ENCODE data around the gene CLCN7.

CLCN7 gene

DNA sequence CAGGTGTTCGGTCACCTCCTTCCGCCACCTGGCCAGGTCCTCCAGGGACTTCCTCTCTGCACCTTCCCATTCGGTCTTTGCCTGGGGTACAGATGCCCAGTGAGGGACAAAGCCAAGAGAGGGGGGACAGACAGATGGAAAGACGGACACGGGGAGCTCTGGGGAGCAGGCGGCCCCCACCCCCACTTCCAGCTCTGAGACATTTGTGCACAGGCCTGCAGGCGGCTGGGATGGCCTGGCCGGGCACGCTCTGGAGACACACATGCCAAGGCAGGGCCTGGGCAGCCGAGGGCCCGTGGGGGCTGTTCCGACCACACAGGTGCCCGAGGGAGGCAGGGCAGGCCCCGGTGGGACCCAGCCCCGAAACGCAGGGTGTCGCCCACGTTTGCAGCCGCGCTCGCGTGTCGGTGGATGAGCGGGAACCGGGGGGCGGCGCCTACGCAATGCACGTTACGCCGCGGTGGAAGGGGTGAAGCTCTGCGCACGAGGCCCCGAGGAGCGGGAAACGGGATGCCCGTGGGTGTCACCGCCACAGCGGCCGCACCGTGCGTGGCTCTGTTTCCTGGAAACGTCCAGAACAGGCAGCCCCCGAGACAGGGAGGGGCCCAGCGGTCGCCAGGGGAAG is 38.0 kb downstream of the CLCN7 start:
- WGBS (ENCODE audit: insufficient coverage, insufficient read length) = no CpG with 5 or more reads among the region's 47 CpGs

DNA sequence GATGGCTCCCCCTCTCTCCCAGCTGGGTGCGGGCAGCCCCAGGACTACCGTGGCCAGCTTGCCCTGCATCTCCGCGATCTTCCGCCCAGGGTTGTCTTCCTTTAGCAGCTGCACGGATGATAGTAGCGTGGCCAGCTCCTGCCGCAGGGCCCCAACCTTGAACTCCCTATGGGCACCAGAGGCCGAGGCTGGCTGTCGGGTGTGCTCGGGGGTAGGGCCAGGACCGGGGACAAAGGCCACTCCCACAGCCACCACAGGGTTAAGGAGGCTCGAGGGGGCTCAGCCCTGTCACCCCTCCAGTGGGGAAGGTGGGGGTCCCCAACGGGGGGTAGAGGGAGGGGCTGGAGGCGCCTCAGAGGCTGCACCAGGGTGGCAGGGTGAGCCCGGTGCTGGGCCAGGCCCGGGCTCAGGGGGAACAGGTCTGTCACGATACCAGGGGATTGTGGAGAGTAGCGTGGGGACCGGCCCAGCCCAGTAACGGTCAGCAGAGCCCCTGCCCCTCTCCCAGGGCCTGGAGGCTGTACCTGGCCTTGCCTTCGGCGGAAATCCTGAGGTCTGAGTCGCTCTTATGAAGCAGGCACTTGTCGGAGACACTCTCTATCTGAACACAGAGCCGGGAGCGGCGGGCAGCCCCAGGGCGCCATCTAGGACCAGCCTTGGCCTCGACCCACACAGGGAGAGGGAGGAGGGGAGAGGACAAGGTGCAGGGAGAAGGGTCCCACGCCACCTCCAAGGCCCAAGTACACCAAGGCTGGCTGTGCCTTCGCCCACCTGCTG is 38.7 kb downstream of the CLCN7 start:
- DNase-seq (ENCODE audit: low read depth, low spot score) = no peak
- H3K9me3 ChIP-seq (ENCODE audit: control insufficient read depth, insufficient read depth, low read length) = no peaks in the 10 kb centered on the region
- H3K27ac ChIP-seq (ENCODE audit: low read length) = no peak overlapping the region
- no CpG with 5 or more reads among the region's 32 CpGs for WGBS (ENCODE audit: insufficient coverage, insufficient read length)
- no peaks in the 10 kb centered on the region; the same call in 1 of the 2 replicates for H3K36me3 ChIP-seq (ENCODE audit: control insufficient read depth, insufficient read depth, low read length)
- no peak overlapping the region for H3K4me3 ChIP-seq (ENCODE audit: low read length)
- H3K4me1 ChIP-seq (ENCODE audit: control insufficient read depth, insufficient read depth, low read length) = peaks cover 2% of the 10 kb centered on the region; the same call in 1 of the 2 replicates
- H3K27me3 ChIP-seq (ENCODE audit: control insufficient read depth, insufficient read depth, low read length) = no peaks in the 10 kb centered on the region

More for the DNA sequence above, 38.0 kb downstream of the CLCN7 start:
- Histone ChIP-seq H3K36me3 (ENCODE audit: control insufficient read depth, insufficient read depth, low read length) (no peaks in the 10 kb centered on the region; the same call in 1 of the 2 replicates), H3K4me3 (ENCODE audit: low read length) (no peak overlapping the region), H3K27me3 (ENCODE audit: control insufficient read depth, insufficient read depth, low read length) (no peaks in the 10 kb centered on the region), H3K27ac (ENCODE audit: low read length) (no peak overlapping the region), H3K9me3 (ENCODE audit: control insufficient read depth, insufficient read depth, low read length) (no peaks in the 10 kb centered on the region), H3K4me1 (ENCODE audit: control insufficient read depth, insufficient read depth, low read length) (peaks cover 2% of the 10 kb centered on the region; the same call in 1 of the 2 replicates)
- no peak for DNase-seq (ENCODE audit: low read depth, low spot score)

DNA sequence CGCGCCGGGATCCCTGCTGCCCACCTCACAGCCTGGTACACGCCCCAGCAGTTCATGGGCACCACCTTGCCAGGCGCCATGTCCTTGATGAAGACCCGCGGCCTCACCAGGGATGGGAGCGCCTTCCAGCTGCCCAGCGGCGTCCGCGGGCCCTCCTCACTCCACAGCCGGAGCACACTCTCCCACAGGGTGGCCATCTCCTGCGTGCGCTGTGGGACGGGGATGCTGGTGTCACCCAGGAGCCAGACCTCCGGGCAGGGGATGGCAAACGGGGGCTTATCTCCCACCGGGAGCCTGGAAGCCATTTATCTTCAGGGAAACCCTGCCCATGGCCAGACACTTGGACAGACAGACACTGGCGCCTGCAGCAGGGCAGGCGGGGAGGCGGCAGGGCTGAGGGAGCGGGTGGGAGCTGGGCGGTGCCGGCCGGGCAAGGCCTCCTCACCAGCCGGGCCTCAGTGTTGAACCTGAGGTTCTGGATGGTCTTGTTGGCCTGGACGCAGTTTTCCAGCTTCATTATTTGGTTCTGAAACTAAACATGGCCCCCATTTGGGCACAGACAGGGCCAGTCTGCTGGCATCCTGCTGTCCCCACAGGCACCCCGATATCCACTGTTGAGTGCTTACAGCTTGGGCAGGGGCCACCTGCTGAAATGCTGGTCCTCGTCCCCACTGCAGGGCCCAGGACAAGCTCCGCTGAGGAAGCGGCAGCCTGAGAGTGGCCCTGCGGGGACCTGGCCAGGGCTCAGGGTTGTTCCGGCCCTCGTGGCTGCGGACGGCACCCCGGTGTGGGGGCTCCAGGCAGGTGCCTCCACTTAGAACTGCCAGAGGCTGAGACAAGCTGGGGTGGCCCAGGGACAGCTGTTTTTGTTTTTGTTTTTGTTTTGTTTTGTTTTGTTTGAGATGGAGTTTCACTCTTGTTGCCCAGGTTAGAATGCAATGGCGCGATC is 39.9 kb downstream of the CLCN7 start:
- DNase-seq (ENCODE audit: low read depth, low spot score) = no peak
- H3K9me3 ChIP-seq (ENCODE audit: control insufficient read depth, insufficient read depth, low read length) = no peaks in the 10 kb centered on the region
- H3K27me3 ChIP-seq (ENCODE audit: control insufficient read depth, insufficient read depth, low read length) = no peaks in the 10 kb centered on the region
- peaks cover 2% of the 10 kb centered on the region; the same call in 1 of the 2 replicates for H3K4me1 ChIP-seq (ENCODE audit: control insufficient read depth, insufficient read depth, low read length)
- no peaks in the 10 kb centered on the region; the same call in 1 of the 2 replicates for H3K36me3 ChIP-seq (ENCODE audit: control insufficient read depth, insufficient read depth, low read length)
- H3K4me3 ChIP-seq (ENCODE audit: low read length) = no peak overlapping the region
- WGBS (ENCODE audit: insufficient coverage, insufficient read length) = no CpG with 5 or more reads among the region's 40 CpGs
- H3K27ac ChIP-seq (ENCODE audit: low read length) = no peak overlapping the region

DNA sequence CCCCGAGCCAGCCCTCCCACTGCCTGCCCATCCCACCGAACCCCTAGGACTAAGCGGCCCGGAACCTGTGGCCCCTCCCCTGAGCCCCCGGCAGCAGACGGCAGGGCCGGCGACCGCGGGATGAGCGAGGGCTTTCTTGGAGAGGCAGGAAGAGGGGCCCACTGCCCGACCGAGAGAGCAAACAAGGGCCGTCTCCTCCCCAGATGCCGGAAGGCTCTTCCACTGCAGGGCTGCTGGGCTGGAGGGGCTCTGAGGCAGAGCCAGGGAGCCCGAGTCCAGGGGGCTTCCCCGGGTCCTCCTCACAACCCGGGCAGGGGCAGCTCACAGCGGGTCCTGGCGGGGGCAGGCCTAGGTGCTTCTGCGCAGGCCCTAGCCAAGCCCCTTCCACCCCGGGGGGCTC is 41.1 kb downstream of the CLCN7 start:
- no CpG with 5 or more reads among the region's 22 CpGs for WGBS (ENCODE audit: insufficient coverage, insufficient read length)
- H3K36me3 ChIP-seq (ENCODE audit: control insufficient read depth, insufficient read depth, low read length) = no peaks in the 10 kb centered on the region; the same call in 1 of the 2 replicates
- H3K4me1 ChIP-seq (ENCODE audit: control insufficient read depth, insufficient read depth, low read length) = no peaks in the 10 kb centered on the region
- no peaks in the 10 kb centered on the region for H3K27me3 ChIP-seq (ENCODE audit: control insufficient read depth, insufficient read depth, low read length)
- DNase-seq (ENCODE audit: low read depth, low spot score) = no peak
- no peak overlapping the region for H3K4me3 ChIP-seq (ENCODE audit: low read length)
- H3K27ac ChIP-seq (ENCODE audit: low read length) = no peak overlapping the region
- H3K9me3 ChIP-seq (ENCODE audit: control insufficient read depth, insufficient read depth, low read length) = no peaks in the 10 kb centered on the region

DNA sequence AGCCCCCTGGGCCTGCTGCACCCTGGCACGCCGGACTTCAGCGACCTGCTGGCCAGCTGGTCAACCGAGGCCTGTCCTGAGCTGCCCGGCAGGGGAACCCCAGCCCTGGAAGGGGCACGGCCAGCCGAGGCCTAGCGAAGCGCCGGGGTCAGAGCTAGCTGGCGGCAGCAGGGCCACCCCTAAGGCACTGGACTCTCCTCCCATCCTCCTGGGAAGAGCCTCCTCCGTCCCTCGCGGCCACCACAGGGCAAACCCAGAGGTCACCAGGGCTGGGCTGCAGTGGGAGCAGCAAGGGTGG is 41.6 kb downstream of the CLCN7 start:
- WGBS (ENCODE audit: insufficient coverage, insufficient read length) = no CpG with 5 or more reads among the region's 14 CpGs
- Histone ChIP-seq H3K27ac (ENCODE audit: low read length) (no peak overlapping the region), H3K27me3 (ENCODE audit: control insufficient read depth, insufficient read depth, low read length) (no peaks in the 10 kb centered on the region), H3K9me3 (ENCODE audit: control insufficient read depth, insufficient read depth, low read length) (no peaks in the 10 kb centered on the region), H3K4me1 (ENCODE audit: control insufficient read depth, insufficient read depth, low read length) (no peaks in the 10 kb centered on the region), H3K36me3 (ENCODE audit: control insufficient read depth, insufficient read depth, low read length) (no peaks in the 10 kb centered on the region; the same call in 1 of the 2 replicates), H3K4me3 (ENCODE audit: low read length) (no peak overlapping the region)
- no peak for DNase-seq (ENCODE audit: low read depth, low spot score)

DNA sequence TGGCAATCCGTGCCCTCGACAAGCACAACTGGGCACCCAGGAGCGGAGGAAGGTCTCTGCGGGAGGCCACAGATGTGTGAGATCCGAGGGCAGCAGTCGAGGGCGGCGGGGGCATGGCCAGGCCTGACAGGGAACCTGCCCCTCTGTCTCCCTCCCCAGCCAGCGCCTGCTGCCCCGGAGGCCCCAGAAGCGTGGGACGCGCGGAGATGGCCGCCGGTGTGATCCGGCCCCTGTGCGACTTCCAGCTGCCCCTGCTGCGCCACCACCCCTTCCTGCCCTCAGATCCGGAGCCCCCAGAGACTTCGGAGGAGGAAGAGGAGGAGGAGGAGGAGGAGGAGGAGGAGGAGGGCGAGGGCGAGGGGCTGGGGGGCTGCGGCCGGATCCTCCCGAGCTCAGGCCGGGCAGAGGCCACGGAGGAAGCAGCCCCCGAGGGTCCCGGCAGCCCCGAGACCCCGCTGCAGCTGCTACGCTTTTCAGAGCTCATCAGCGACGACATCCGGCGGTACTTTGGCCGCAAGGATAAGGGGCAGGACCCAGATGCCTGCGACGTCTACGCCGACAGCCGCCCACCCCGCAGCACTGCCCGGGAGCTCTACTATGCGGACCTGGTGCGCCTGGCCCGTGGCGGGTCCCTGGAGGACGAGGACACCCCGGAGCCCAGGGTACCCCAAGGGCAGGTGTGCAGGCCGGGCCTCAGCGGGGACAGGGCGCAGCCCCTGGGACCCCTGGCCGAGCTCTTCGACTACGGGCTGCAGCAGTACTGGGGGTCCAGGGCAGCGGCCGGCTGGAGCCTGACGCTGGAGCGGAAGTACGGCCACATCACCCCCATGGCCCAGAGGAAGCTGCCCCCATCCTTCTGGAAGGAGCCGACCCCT is 42.2 kb downstream of the CLCN7 start:
- Histone ChIP-seq H3K27me3 (ENCODE audit: control insufficient read depth, insufficient read depth, low read length) (no peaks in the 10 kb centered on the region), H3K4me1 (ENCODE audit: control insufficient read depth, insufficient read depth, low read length) (peaks cover 1% of the 10 kb centered on the region; the same call in 1 of the 2 replicates), H3K4me3 (ENCODE audit: low read length) (no peak overlapping the region), H3K36me3 (ENCODE audit: control insufficient read depth, insufficient read depth, low read length) (no peaks in the 10 kb centered on the region; the same call in 1 of the 2 replicates), H3K9me3 (ENCODE audit: control insufficient read depth, insufficient read depth, low read length) (no peaks in the 10 kb centered on the region), H3K27ac (ENCODE audit: low read length) (no peak overlapping the region)
- no CpG with 5 or more reads among the region's 63 CpGs for WGBS (ENCODE audit: insufficient coverage, insufficient read length)
- DNase-seq (ENCODE audit: low read depth, low spot score) = no peak

DNA sequence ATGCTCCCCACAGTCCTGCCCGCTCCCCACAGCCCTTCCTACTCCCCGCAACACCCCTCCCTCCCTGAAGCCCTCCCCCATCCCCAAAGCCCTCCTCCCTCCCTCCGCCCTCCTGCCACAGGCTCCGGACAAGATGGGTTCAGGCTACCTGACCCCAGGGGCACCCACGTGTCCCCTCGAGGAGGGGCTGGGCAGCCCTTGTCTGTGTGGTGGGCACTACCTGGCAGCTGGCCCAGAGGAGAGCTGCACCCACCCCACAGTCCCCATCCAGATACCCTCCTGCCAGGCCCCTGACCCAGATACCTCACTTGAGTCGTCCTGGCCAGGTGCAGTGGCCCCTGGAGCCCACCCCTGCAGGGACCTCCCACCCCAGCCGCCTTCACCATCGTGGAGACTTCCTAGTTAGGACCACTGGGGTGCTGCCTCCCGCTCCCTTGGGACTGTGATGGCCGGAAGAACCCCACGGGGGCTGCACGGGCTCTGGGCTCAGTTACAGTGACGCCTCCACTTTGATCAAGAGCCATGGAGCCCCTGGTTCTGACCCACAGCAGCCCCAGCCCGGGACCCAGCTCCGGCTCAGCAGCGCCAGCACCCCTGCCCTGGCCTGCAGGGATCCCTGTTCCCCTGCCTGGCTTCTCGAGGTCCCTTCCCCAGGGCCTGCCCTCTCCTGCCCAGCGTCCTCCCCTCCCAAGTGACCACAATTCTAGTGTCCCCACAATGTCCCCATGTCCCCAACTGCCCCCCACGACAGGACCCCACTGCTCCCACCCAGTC is 43.1 kb downstream of the CLCN7 start:
- Histone ChIP-seq H3K27me3 (ENCODE audit: control insufficient read depth, insufficient read depth, low read length) (no peaks in the 10 kb centered on the region), H3K27ac (ENCODE audit: low read length) (no peak overlapping the region), H3K36me3 (ENCODE audit: control insufficient read depth, insufficient read depth, low read length) (no peaks in the 10 kb centered on the region; the same call in 1 of the 2 replicates), H3K4me1 (ENCODE audit: control insufficient read depth, insufficient read depth, low read length) (peaks cover 1% of the 10 kb centered on the region; the same call in 1 of the 2 replicates), H3K4me3 (ENCODE audit: low read length) (no peak overlapping the region), H3K9me3 (ENCODE audit: control insufficient read depth, insufficient read depth, low read length) (no peaks in the 10 kb centered on the region)
- no peak for DNase-seq (ENCODE audit: low read depth, low spot score)
- no CpG with 5 or more reads among the region's 20 CpGs for WGBS (ENCODE audit: insufficient coverage, insufficient read length)

DNA sequence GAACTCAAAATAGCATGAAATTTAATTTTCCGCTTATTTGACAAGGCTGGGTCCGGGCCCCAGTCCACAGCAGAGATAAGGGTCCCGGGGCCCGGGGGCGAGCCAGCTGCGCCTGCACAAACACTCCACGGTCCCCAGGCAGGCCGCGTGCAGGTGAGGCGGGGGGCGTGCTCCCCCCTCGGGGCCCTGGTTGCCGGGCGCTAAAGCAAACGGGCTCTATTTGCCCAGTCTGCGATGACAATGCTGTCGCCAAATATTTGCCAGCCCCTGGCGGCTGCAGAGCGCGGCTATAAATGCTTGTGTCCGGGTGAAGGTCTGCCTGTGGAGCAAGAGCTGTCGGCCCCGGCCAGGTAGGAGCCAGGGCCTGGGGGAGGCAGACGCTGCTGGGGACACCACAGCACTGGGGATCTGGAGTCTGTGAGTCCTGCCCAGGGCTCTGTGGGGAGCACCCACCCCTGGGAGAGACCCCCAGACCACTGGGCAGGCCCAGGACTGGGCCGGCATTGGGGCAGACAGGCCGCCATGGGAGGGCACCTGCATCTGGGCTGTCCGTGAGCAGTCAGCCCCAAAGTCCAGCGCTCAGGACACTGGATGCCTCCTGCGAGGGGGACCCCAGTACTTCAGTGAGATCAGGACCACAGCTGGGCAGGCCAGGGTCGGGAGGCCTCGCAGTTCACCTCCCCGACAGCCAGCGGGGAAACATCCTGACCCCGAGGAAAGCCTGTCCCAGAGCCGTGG is 43.9 kb downstream of the CLCN7 start, which contains the start of gene PERCC1:
PERCC1 (plus strand) TSS at position 320 of the 738 bp plus-strand sequence. CDS start 1,516 bp downstream, outside the sequence.
- no peak for DNase-seq (ENCODE audit: low read depth, low spot score)

More for the DNA sequence above, 43.9 kb downstream of the CLCN7 start, which contains the start of gene PERCC1:
- WGBS (ENCODE audit: insufficient coverage, insufficient read length) = no CpG with 5 or more reads among the region's 35 CpGs
- Histone ChIP-seq H3K27ac (ENCODE audit: low read length) (no peak within 1 kb of the TSS), H3K36me3 (ENCODE audit: control insufficient read depth, insufficient read depth, low read length) (no peaks in the 10 kb centered on the region; the same call in 1 of the 2 replicates), H3K4me3 (ENCODE audit: low read length) (no peak within 1 kb of the TSS), H3K4me1 (ENCODE audit: control insufficient read depth, insufficient read depth, low read length) (peaks cover 1% of the 10 kb centered on the region; the same call in 1 of the 2 replicates), H3K27me3 (ENCODE audit: control insufficient read depth, insufficient read depth, low read length) (no peaks in the 10 kb centered on the region), H3K9me3 (ENCODE audit: control insufficient read depth, insufficient read depth, low read length) (no peaks in the 10 kb centered on the region)

All from iPS DF 6.9 (cell line).